NCI-H82 treated with DMSO at 0.1 percent for 48 hours (cell line): ENCODE data around the gene RAD51D.
"Not testable (repeated sequence)": the region's sequence is repeated elsewhere in the genome, so short reads cannot be mapped to it uniquely, and the experiment has no call there.

ENCODE experiments used
- DNase-seq: peaks from one replicate; lab custom pipeline; 2025; ENCODE audit not compliant: unreplicated experiment; lab: John Stamatoyannopoulos, UW

Gene RAD51D

GRCh38 chr17:35073183-35073790 lies 46.4 kb downstream of the RAD51D start:
- no peak for DNase-seq

- DNase-seq, result no peak
Measured at GRCh38 chr17:35069311-35069710, 50.3 kb downstream of the RAD51D start.

- DNase-seq, result no peak
Measured at GRCh38 chr17:35068249-35068648, 51.4 kb downstream of the RAD51D start.

GRCh38 chr17:35065880-35066279 lies 53.8 kb downstream of the RAD51D start:
- no peak for DNase-seq

GRCh38 chr17:35064516-35065215 lies 55.0 kb downstream of the RAD51D start:
- no peak for DNase-seq

- DNase-seq, result no peak
Measured at GRCh38 chr17:35063514-35064223, 56.0 kb downstream of the RAD51D start, which contains the start of gene RFFL. Gene RFFL (minus strand): TSS chr17:35063707. CDS start chr17:35026553, 37,154 bp downstream.

- DNase-seq, result no peak
Measured at GRCh38 chr17:35062308-35062707, 57.4 kb downstream of the RAD51D start.

- DNase-seq, result no peak
Measured at GRCh38 chr17:35057332-35057915, 62.2 kb downstream of the RAD51D start.

GRCh38 chr17:35056013-35056412 lies 63.6 kb downstream of the RAD51D start:
- DNase-seq, result no peak

GRCh38 chr17:35053204-35053603 lies 66.5 kb downstream of the RAD51D start:
- DNase-seq, result no peak

- DNase-seq, result no peak
Measured at GRCh38 chr17:35052780-35053179, 66.9 kb downstream of the RAD51D start.

GRCh38 chr17:35052241-35052610 lies 67.4 kb downstream of the RAD51D start:
- DNase-seq, result no peak

- DNase-seq, result no peak
Measured at GRCh38 chr17:35051579-35052240, 68.0 kb downstream of the RAD51D start.

GRCh38 chr17:35051183-35051578 lies 68.5 kb downstream of the RAD51D start:
- no peak for DNase-seq

- no peak for DNase-seq
Measured at GRCh38 chr17:35050170-35050569, 69.5 kb downstream of the RAD51D start.

GRCh38 chr17:35048685-35049379 lies 70.8 kb downstream of the RAD51D start:
- DNase-seq, result no peak

GRCh38 chr17:35046740-35047283 lies 72.8 kb downstream of the RAD51D start:
- DNase-seq, result peak; percentile 75

GRCh38 chr17:35046245-35046644 lies 73.4 kb downstream of the RAD51D start:
- DNase-seq, result no peak

- DNase-seq, result not testable (repeated sequence)
Measured at GRCh38 chr17:35045458-35045979, 74.1 kb downstream of the RAD51D start.

- no peak for DNase-seq
Measured at GRCh38 chr17:35044181-35044580, 75.5 kb downstream of the RAD51D start.
